ENCODE results near the gene SMAD3. TPM values are rescaled to one million over a fixed set of nuclear protein-coding genes. Genes with fewer than 3 reads are reported as not detected.

SMAD3 gene
- total RNA-seq, 1 donor from 2014 or later: 18.8 TPM

GRCh38 chr15:67090297-67091070 lies 25.1 kb downstream of the SMAD3 start:
- peak overlapping the region; percentile 18 for H3K4me3 ChIP-seq
- peaks cover 3% of the 10 kb centered on the region for H3K36me3 ChIP-seq
- no peaks in the 10 kb centered on the region for H3K9me3 ChIP-seq (replicated peaks)
- intact Hi-C loops (cut with micrococcal nuclease): no loop called here
- peak overlapping the region; percentile 56 for H3K27ac ChIP-seq (replicated peaks)
- TF ChIP-seq, protein P1, sequence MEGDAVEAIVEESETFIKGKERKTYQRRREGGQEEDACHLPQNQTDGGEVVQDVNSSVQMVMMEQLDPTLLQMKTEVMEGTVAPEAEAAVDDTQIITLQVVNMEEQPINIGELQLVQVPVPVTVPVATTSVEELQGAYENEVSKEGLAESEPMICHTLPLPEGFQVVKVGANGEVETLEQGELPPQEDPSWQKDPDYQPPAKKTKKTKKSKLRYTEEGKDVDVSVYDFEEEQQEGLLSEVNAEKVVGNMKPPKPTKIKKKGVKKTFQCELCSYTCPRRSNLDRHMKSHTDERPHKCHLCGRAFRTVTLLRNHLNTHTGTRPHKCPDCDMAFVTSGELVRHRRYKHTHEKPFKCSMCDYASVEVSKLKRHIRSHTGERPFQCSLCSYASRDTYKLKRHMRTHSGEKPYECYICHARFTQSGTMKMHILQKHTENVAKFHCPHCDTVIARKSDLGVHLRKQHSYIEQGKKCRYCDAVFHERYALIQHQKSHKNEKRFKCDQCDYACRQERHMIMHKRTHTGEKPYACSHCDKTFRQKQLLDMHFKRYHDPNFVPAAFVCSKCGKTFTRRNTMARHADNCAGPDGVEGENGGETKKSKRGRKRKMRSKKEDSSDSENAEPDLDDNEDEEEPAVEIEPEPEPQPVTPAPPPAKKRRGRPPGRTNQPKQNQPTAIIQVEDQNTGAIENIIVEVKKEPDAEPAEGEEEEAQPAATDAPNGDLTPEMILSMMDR (IDR thresholded peaks at IDR 0.05; ENCODE audit: borderline replicate concordance): no peak
- no peak for DNase-seq
- no peaks in the 10 kb centered on the region for H3K27me3 ChIP-seq (ENCODE audit: low read depth)
- H3K4me1 ChIP-seq: peaks cover 87% of the 10 kb centered on the region

- H3K27me3 ChIP-seq (ENCODE audit: low read depth): no peaks in the 10 kb centered on the region
- intact Hi-C loops (cut with micrococcal nuclease): no loop called here
- peak overlapping the region; percentile 18 for H3K4me3 ChIP-seq
- H3K27ac ChIP-seq (replicated peaks): peak overlapping the region; percentile 56
- H3K4me1 ChIP-seq: peaks cover 79% of the 10 kb centered on the region
- TF ChIP-seq, protein P1 (IDR thresholded peaks at IDR 0.05; ENCODE audit: borderline replicate concordance): no peak
- peak; percentile 74 for DNase-seq
- peaks cover 3% of the 10 kb centered on the region for H3K36me3 ChIP-seq
- no peaks in the 10 kb centered on the region for H3K9me3 ChIP-seq (replicated peaks)
These were observed 25.9 kb downstream of the SMAD3 start for GRCh38 chr15:67091071-67091979.

- Histone ChIP-seq H3K27me3 (ENCODE audit: low read depth) (no peaks in the 10 kb centered on the region), H3K4me1 (peaks cover 70% of the 10 kb centered on the region), H3K9me3 (replicated peaks) (no peaks in the 10 kb centered on the region), H3K4me3 (no peak overlapping the region), H3K27ac (replicated peaks) (peak overlapping the region; percentile 56), H3K36me3 (peaks cover 3% of the 10 kb centered on the region)
- TF ChIP-seq, protein P1 (IDR thresholded peaks at IDR 0.05; ENCODE audit: borderline replicate concordance): no peak
- intact Hi-C loops (cut with micrococcal nuclease): no loop called here
- DNase-seq: no peak
These were observed 26.7 kb downstream of the SMAD3 start for GRCh38 chr15:67091980-67092677.

GRCh38 chr15:67092752-67093503 lies 27.5 kb downstream of the SMAD3 start:
- H3K36me3 ChIP-seq: peaks cover 3% of the 10 kb centered on the region
- H3K27ac ChIP-seq (replicated peaks): no peak overlapping the region
- peaks cover 68% of the 10 kb centered on the region for H3K4me1 ChIP-seq
- TF ChIP-seq, protein P1 (IDR thresholded peaks at IDR 0.05; ENCODE audit: borderline replicate concordance): no peak
- intact Hi-C loops (cut with micrococcal nuclease): no loop called here
- no peaks in the 10 kb centered on the region for H3K9me3 ChIP-seq (replicated peaks)
- DNase-seq: no peak
- H3K4me3 ChIP-seq: no peak overlapping the region
- H3K27me3 ChIP-seq (ENCODE audit: low read depth): no peaks in the 10 kb centered on the region

- Histone ChIP-seq H3K4me3 (no peak overlapping the region), H3K36me3 (peaks cover 3% of the 10 kb centered on the region), H3K4me1 (peaks cover 68% of the 10 kb centered on the region), H3K9me3 (replicated peaks) (no peaks in the 10 kb centered on the region), H3K27me3 (ENCODE audit: low read depth) (no peaks in the 10 kb centered on the region), H3K27ac (replicated peaks) (peak overlapping the region; percentile 10)
- peak; percentile 36 for DNase-seq
- intact Hi-C loops (cut with micrococcal nuclease): no loop called here
- TF ChIP-seq, protein P1 (IDR thresholded peaks at IDR 0.05; ENCODE audit: borderline replicate concordance): no peak
These were observed 28.1 kb downstream of the SMAD3 start for GRCh38 chr15:67093504-67093862.

All from left ventricle myocardium inferior (tissue), 1 donor.